ENCODE results near the gene INSC.

GRCh38 chr11:15106201-15106965 is 8.3 kb upstream of the INSC start:
- no peak for TF ChIP-seq EZH2 (IDR thresholded peaks at IDR 0.05; ENCODE audit: low read depth, low read length, severe bottlenecking)
- no peak for TF ChIP-seq CHD2 (IDR thresholded peaks at IDR 0.05; ENCODE audit: low read length)
- TF ChIP-seq CBX5 (IDR thresholded peaks at IDR 0.05; ENCODE audit: low read depth, low read length): no peak
- TF ChIP-seq, protein P1, sequence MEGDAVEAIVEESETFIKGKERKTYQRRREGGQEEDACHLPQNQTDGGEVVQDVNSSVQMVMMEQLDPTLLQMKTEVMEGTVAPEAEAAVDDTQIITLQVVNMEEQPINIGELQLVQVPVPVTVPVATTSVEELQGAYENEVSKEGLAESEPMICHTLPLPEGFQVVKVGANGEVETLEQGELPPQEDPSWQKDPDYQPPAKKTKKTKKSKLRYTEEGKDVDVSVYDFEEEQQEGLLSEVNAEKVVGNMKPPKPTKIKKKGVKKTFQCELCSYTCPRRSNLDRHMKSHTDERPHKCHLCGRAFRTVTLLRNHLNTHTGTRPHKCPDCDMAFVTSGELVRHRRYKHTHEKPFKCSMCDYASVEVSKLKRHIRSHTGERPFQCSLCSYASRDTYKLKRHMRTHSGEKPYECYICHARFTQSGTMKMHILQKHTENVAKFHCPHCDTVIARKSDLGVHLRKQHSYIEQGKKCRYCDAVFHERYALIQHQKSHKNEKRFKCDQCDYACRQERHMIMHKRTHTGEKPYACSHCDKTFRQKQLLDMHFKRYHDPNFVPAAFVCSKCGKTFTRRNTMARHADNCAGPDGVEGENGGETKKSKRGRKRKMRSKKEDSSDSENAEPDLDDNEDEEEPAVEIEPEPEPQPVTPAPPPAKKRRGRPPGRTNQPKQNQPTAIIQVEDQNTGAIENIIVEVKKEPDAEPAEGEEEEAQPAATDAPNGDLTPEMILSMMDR (IDR thresholded peaks at IDR 0.05; ENCODE audit: control extremely low read depth in 1 of 3, insufficient read depth in 1 of 3, low read depth in 1 of 3, low read length in 3 of 3): no peak
- TF ChIP-seq, protein P2, sequence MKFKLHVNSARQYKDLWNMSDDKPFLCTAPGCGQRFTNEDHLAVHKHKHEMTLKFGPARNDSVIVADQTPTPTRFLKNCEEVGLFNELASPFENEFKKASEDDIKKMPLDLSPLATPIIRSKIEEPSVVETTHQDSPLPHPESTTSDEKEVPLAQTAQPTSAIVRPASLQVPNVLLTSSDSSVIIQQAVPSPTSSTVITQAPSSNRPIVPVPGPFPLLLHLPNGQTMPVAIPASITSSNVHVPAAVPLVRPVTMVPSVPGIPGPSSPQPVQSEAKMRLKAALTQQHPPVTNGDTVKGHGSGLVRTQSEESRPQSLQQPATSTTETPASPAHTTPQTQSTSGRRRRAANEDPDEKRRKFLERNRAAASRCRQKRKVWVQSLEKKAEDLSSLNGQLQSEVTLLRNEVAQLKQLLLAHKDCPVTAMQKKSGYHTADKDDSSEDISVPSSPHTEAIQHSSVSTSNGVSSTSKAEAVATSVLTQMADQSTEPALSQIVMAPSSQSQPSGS (IDR thresholded peaks at IDR 0.05; ENCODE audit: low read length): no peak
- TF ChIP-seq EP300 (IDR thresholded peaks at IDR 0.05; ENCODE audit: borderline replicate concordance in 1 of 2, low read depth in 2 of 2, low read length in 2 of 2): no peak
- TF ChIP-seq POLR2A (IDR thresholded peaks at IDR 0.05; ENCODE audit: control extremely low read depth in 1 of 2, low read depth in 2 of 2, low read length in 2 of 2): no peak
- TF ChIP-seq GABPA (IDR thresholded peaks at IDR 0.05; ENCODE audit: borderline replicate concordance, insufficient read depth, low read length): no peak
- TF ChIP-seq, protein P3, sequence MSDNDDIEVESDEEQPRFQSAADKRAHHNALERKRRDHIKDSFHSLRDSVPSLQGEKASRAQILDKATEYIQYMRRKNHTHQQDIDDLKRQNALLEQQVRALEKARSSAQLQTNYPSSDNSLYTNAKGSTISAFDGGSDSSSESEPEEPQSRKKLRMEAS (IDR thresholded peaks at IDR 0.05): no peak
- no peak for TF ChIP-seq NRF1 (IDR thresholded peaks at IDR 0.05; ENCODE audit: low read depth, low read length)
- no peak for TF ChIP-seq SAP30 (IDR thresholded peaks at IDR 0.05; ENCODE audit: insufficient read depth, insufficient replicate concordance, low read length)
- TF ChIP-seq HDAC6 (IDR thresholded peaks at IDR 0.05; ENCODE audit: low read depth, low read length): no peak
- no peak for TF ChIP-seq POU5F1 (IDR thresholded peaks at IDR 0.05; ENCODE audit: low read depth, low read length)
- TF ChIP-seq TAF1 (IDR thresholded peaks at IDR 0.05; ENCODE audit: low read depth, low read length): no peak
